SK-N-SH treated with all-trans-retinoic acid at 6 μM for 48 hours (cell line): ENCODE data around the gene PLD3.

ENCODE experiments used
- ATAC-seq: fragments of 200-7000 bp; cut with Tn5 transposase; 3 replicates; pipeline ENCODE4 v1.9.1; 2020; ENCODE audit warnings: mild to moderate bottlenecking, moderate library complexity
- ARNTL ChIP-seq: fragments of 450-650 bp; formaldehyde crosslinking; IDR thresholded peaks from 2 replicates; pipeline ENCODE4 v1.5.0; 2020; ENCODE audit warnings: low read depth, mild to moderate bottlenecking, moderate library complexity, borderline replicate concordance
- BACH2 ChIP-seq: fragments of 250-450 bp; sonication (Bioruptor Pico); IDR thresholded peaks from 2 replicates; pipeline ENCODE4 v1.9.0; 2021; ENCODE audit warnings: mild to moderate bottlenecking, borderline replicate concordance
- CSDC2 ChIP-seq: fragments of 250-450 bp; sonication (Bioruptor Pico); IDR thresholded peaks from 2 replicates; pipeline ENCODE4 v1.5.0; 2020; ENCODE audit warnings: mild to moderate bottlenecking, moderate library complexity
- ISL1 ChIP-seq: fragments of 250-450 bp; sonication (Bioruptor Pico); IDR thresholded peaks from 2 replicates; pipeline ENCODE4 v2.1.2; 2022; ENCODE audit warnings: mild to moderate bottlenecking, moderate library complexity
- OSR1 ChIP-seq: fragments of 250-450 bp; sonication (Bioruptor Pico); IDR thresholded peaks from 2 replicates; pipeline ENCODE4 v1.8.0; 2022; ENCODE audit warnings: moderate library complexity, mild to moderate bottlenecking, inconsistent platforms
- PPARA ChIP-seq: fragments of 250-450 bp; sonication (Bioruptor Pico); IDR thresholded peaks from 2 replicates; pipeline ENCODE4 v1.5.0; 2020; ENCODE audit warnings: mild to moderate bottlenecking, borderline replicate concordance
- RARB ChIP-seq: fragments of 250-450 bp; sonication (Bioruptor Pico); IDR thresholded peaks from 2 replicates; pipeline ENCODE4 v1.8.0; 2021; ENCODE audit warnings: mild to moderate bottlenecking, moderate library complexity
- TCF4 ChIP-seq: fragments of 250-450 bp; sonication (Bioruptor Pico); IDR thresholded peaks from 2 replicates; pipeline ENCODE4 v1.8.0; 2021; ENCODE audit warnings: mild to moderate bottlenecking, moderate library complexity, borderline replicate concordance
- TOX ChIP-seq: fragments of 250-450 bp; sonication (Bioruptor Pico); IDR thresholded peaks from 2 replicates; pipeline ENCODE4 v1.8.0; 2021; ENCODE audit warnings: mild to moderate bottlenecking, moderate library complexity, borderline replicate concordance
- ZC3H10 ChIP-seq: fragments of 250-450 bp; sonication (Bioruptor Pico); IDR thresholded peaks from 2 replicates; pipeline ENCODE4 v1.5.1; 2021; ENCODE audit warnings: mild to moderate bottlenecking, moderate library complexity
- ZFP3 ChIP-seq: fragments of 250-450 bp; sonication (Bioruptor Pico); IDR thresholded peaks from 2 replicates; pipeline ENCODE4 v1.5.0; 2020; ENCODE audit warnings: mild to moderate bottlenecking, moderate library complexity
- ZNF565 ChIP-seq: fragments of 450-650 bp; formaldehyde crosslinking; conservative IDR thresholded peaks from 2 replicates; pipeline ENCODE4 v1.5.0; 2020; ENCODE audit warnings: low read depth, mild to moderate bottlenecking, moderate library complexity
- ZNF70 ChIP-seq: fragments of 450-650 bp; formaldehyde crosslinking; IDR thresholded peaks from 2 replicates; pipeline ENCODE4 v1.5.0; 2020; ENCODE audit warnings: mild to moderate bottlenecking, moderate library complexity
- ZNF8 ChIP-seq: fragments of 450-650 bp; formaldehyde crosslinking; IDR thresholded peaks from 2 replicates; pipeline ENCODE4 v1.5.0; 2020; ENCODE audit warnings: mild to moderate bottlenecking, moderate library complexity
- TF ChIP-seq, protein P1 (sequence below): fragments of 250-450 bp; sonication (Bioruptor Pico); IDR thresholded peaks from 2 replicates; pipeline ENCODE4 v1.8.0; 2020; ENCODE audit warnings: mild to moderate bottlenecking, moderate library complexity, borderline replicate concordance
- TF ChIP-seq, protein P2 (sequence below): fragments of 250-450 bp; sonication (Bioruptor Pico); IDR thresholded peaks from 2 replicates; pipeline ENCODE4 v1.5.0; 2020; ENCODE audit warnings: mild to moderate bottlenecking, moderate library complexity
- TF ChIP-seq, protein P3 (sequence below): fragments of 250-450 bp; sonication (Bioruptor Pico); IDR thresholded peaks from 2 replicates; pipeline ENCODE4 v1.5.1; 2020; ENCODE audit warnings: low read depth, mild to moderate bottlenecking, moderate library complexity
- TF ChIP-seq, protein P4 (sequence below): fragments of 250-450 bp; sonication (Bioruptor Pico); IDR thresholded peaks from 2 replicates; pipeline ENCODE4 v1.5.1; 2021; ENCODE audit warnings: mild to moderate bottlenecking, moderate library complexity

The PLD3 gene

DNA sequence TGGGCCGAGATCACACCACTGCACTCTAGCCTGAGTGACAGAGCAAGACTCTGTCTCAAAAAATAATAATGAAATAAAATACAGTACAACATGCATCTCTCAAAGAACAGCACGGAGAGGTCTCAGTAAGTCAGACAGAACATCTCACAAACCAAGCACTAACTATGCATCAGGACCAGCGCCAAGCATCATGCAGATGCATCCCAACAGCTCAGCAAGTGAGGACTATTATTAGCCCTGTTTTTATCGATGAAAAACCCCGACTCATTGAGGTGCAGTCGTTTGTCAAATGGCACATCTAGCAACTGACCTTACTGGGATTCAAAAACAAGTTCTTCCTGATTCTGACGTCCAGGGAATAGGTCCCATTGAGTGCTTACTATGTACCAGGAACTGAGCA is 4.1 kb upstream of the PLD3 start:
- no peak for ATAC-seq
- TF ChIP-seq, protein P1, sequence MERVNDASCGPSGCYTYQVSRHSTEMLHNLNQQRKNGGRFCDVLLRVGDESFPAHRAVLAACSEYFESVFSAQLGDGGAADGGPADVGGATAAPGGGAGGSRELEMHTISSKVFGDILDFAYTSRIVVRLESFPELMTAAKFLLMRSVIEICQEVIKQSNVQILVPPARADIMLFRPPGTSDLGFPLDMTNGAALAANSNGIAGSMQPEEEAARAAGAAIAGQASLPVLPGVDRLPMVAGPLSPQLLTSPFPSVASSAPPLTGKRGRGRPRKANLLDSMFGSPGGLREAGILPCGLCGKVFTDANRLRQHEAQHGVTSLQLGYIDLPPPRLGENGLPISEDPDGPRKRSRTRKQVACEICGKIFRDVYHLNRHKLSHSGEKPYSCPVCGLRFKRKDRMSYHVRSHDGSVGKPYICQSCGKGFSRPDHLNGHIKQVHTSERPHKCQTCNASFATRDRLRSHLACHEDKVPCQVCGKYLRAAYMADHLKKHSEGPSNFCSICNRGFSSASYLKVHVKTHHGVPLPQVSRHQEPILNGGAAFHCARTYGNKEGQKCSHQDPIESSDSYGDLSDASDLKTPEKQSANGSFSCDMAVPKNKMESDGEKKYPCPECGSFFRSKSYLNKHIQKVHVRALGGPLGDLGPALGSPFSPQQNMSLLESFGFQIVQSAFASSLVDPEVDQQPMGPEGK, result no peak
- no peak for TF ChIP-seq TOX

DNA sequence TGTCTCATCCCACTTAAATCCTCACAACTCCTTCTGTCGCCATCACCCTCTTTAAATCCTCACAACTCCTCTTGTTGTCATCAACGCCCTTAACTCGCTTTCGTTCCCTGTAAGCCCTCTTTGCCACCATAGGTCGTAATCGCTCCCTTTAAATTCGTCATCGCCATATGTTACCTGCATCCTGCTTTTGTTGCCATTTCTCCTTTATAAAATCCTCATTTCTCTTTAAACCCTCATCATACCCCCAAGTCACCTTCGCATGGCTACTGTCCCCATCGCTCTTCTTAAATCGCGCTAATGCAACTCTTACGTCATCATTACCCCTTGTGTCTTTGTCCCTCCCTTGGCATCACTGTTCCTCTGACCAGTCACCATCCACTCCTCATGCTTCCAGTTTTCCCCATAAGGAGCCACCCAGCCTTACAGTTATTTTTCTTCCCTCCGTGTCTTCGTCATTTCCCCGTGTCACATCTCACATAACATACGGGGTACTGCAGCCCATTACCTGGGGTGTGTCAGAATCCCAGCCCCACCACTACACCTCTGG is 539 bp downstream of the PLD3 start:
- ATAC-seq, result peak; percentile 8; the same call in 2 of the 3 replicates

DNA sequence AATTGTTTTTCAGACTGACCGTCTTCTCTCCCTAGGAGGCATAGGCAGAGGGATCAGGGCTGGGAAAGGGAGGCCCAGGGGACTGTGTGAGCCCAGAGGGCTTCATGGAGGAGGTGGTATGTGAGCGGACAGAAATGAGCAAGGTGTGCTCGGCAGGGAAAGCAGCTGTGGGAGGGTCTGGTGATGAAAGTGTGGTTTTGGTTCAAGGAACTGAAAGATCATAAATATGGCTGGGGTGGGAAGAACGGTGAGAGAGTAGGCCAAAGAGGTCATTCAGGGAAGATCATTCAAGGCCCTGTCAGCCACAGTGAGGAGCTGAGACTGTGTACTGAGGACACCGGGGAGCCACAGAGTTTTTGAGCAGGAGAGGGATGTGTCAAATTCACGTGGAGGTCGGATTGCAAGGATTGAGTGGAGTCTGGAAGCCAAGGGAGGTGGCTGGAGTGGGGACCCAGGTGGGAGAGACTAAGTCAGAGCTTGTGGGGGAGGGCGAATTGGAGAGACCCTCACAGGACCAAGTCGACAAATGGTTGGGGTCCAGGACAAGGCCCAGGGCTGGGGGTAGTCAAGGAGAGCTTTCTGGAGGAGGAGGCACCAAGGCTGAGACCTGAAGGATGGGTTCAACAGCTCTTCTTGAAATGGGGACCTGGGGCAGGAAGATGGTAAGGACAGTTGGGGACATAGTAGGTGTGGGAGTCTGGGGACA is 7.6 kb downstream of the PLD3 start:
- ATAC-seq, result no peak
- no peak for TF ChIP-seq CSDC2 (CRISPR knock-in tag)
- TF ChIP-seq, protein P1, result no peak
- TF ChIP-seq RARB (CRISPR knock-in tag), result no peak
- TF ChIP-seq BACH2 (CRISPR knock-in tag), result no peak
- no peak for TF ChIP-seq OSR1 (CRISPR knock-in tag)
- TF ChIP-seq ISL1 (CRISPR knock-in tag), result no peak
- TF ChIP-seq ZNF565 (CRISPR knock-in tag), result no peak
- TF ChIP-seq, protein P2, sequence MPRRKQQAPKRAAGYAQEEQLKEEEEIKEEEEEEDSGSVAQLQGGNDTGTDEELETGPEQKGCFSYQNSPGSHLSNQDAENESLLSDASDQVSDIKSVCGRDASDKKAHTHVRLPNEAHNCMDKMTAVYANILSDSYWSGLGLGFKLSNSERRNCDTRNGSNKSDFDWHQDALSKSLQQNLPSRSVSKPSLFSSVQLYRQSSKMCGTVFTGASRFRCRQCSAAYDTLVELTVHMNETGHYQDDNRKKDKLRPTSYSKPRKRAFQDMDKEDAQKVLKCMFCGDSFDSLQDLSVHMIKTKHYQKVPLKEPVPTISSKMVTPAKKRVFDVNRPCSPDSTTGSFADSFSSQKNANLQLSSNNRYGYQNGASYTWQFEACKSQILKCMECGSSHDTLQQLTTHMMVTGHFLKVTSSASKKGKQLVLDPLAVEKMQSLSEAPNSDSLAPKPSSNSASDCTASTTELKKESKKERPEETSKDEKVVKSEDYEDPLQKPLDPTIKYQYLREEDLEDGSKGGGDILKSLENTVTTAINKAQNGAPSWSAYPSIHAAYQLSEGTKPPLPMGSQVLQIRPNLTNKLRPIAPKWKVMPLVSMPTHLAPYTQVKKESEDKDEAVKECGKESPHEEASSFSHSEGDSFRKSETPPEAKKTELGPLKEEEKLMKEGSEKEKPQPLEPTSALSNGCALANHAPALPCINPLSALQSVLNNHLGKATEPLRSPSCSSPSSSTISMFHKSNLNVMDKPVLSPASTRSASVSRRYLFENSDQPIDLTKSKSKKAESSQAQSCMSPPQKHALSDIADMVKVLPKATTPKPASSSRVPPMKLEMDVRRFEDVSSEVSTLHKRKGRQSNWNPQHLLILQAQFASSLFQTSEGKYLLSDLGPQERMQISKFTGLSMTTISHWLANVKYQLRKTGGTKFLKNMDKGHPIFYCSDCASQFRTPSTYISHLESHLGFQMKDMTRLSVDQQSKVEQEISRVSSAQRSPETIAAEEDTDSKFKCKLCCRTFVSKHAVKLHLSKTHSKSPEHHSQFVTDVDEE (CRISPR knock-in tag), result no peak
- no peak for TF ChIP-seq ZC3H10 (CRISPR knock-in tag)
- TF ChIP-seq ZNF70, result no peak
- no peak for TF ChIP-seq ZNF8
- TF ChIP-seq, protein P3, sequence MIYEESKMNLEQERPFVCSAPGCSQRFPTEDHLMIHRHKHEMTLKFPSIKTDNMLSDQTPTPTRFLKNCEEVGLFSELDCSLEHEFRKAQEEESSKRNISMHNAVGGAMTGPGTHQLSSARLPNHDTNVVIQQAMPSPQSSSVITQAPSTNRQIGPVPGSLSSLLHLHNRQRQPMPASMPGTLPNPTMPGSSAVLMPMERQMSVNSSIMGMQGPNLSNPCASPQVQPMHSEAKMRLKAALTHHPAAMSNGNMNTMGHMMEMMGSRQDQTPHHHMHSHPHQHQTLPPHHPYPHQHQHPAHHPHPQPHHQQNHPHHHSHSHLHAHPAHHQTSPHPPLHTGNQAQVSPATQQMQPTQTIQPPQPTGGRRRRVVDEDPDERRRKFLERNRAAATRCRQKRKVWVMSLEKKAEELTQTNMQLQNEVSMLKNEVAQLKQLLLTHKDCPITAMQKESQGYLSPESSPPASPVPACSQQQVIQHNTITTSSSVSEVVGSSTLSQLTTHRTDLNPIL (CRISPR knock-in tag), result no peak
- no peak for TF ChIP-seq ZFP3 (CRISPR knock-in tag)
- no peak for TF ChIP-seq ARNTL
- TF ChIP-seq, protein P4, sequence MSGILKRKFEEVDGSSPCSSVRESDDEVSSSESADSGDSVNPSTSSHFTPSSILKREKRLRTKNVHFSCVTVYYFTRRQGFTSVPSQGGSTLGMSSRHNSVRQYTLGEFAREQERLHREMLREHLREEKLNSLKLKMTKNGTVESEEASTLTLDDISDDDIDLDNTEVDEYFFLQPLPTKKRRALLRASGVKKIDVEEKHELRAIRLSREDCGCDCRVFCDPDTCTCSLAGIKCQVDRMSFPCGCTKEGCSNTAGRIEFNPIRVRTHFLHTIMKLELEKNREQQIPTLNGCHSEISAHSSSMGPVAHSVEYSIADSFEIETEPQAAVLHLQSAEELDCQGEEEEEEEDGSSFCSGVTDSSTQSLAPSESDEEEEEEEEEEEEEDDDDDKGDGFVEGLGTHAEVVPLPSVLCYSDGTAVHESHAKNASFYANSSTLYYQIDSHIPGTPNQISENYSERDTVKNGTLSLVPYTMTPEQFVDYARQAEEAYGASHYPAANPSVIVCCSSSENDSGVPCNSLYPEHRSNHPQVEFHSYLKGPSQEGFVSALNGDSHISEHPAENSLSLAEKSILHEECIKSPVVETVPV, result no peak

More for the DNA sequence above, 539 bp downstream of the PLD3 start:
- TF ChIP-seq ZNF565 (CRISPR knock-in tag), result no peak
- no peak for TF ChIP-seq PPARA
- TF ChIP-seq OSR1 (CRISPR knock-in tag), result no peak
- TF ChIP-seq ZNF70, result no peak
- TF ChIP-seq ARNTL, result no peak
- TF ChIP-seq, protein P3 (CRISPR knock-in tag), result no peak
- TF ChIP-seq, protein P2 (CRISPR knock-in tag), result no peak
- TF ChIP-seq TCF4 (CRISPR knock-in tag), result no peak
- TF ChIP-seq, all 23 proteins: peak for 0
